Ishikawa (cell line): ENCODE results near the gene PRR18.

Experiments used
- CEBPB ChIP-seq: IDR thresholded peaks from 2 replicates; pipeline ENCODE4 v1.6.1; 2012
- CREB1 ChIP-seq: IDR thresholded peaks from 2 replicates; pipeline ENCODE4 v1.6.1; 2012; ENCODE audit warnings: low read depth
- EGR1 ChIP-seq: IDR thresholded peaks from 2 replicates; pipeline ENCODE4 v1.6.1; 2012
- EP300 ChIP-seq: IDR thresholded peaks from 2 replicates; pipeline ENCODE4 v1.6.1; 2012; ENCODE audit warnings: borderline replicate concordance
- MAX ChIP-seq: IDR thresholded peaks from 2 replicates; pipeline ENCODE4 v1.6.1; 2012
- NFIC ChIP-seq: IDR thresholded peaks from 2 replicates; pipeline ENCODE4 v1.6.1; 2012
- RAD21 ChIP-seq: IDR thresholded peaks from 2 replicates; pipeline ENCODE4 v1.6.1; 2012; ENCODE audit warnings: low read depth
- REST ChIP-seq: IDR thresholded peaks from 2 replicates; pipeline ENCODE4 v1.6.1; 2012; ENCODE audit warnings: low read depth, mild to moderate bottlenecking
- TAF1 ChIP-seq: IDR thresholded peaks from 2 replicates; pipeline ENCODE4 v1.6.1; 2012; ENCODE audit warnings: low read depth, mild to moderate bottlenecking
- TCF12 ChIP-seq: IDR thresholded peaks from 2 replicates; pipeline ENCODE4 v1.6.1; 2012; ENCODE audit warnings: low read depth
- TEAD4 ChIP-seq: IDR thresholded peaks from 2 replicates; pipeline ENCODE4 v1.6.1; 2012
- USF1 ChIP-seq: IDR thresholded peaks from 2 replicates; pipeline ENCODE4 v1.6.1; 2012
- YY1 ChIP-seq: IDR thresholded peaks from 2 replicates; pipeline ENCODE4 v1.6.1; 2012; ENCODE audit warnings: low read depth
- ZBTB7A ChIP-seq: IDR thresholded peaks from 2 replicates; pipeline ENCODE4 v1.6.1; 2012; ENCODE audit warnings: low read depth

- TF ChIP-seq EGR1 (no peak), TEAD4 (no peak), YY1 (no peak), CEBPB (no peak), CREB1 (no peak), REST (no peak), ZBTB7A (no peak), USF1 (no peak), NFIC (no peak), EP300 (no peak), TAF1 (no peak), MAX (no peak), RAD21 (no peak), TCF12 (no peak)
Observed at GRCh38 chr6:166346449-166346848, 38.3 kb upstream of the PRR18 start.
